M059J (cell line): ENCODE results near the gene NDUFAF8. TPM values are rescaled to one million over a fixed set of nuclear protein-coding genes. Genes with fewer than 3 reads are reported as not detected.

Experiments
- total RNA-seq: library from RNA; depleted of rRNA; stranded (reverse); fragments of >200 nt; shearing (Covaris generic); gene quantifications from 2 replicates; pipeline ENCODE4 v1.2.3, GENCODE V29; 2014; rRNA removed

Gene NDUFAF8
- total RNA-seq, 1 experiment from 2014 or later: 20.1 TPM

Other genes with a start within 250 kb of the NDUFAF8 start
- gene CHMP6, start 247.5 kb upstream of the NDUFAF8 start, total RNA-seq: 8.0 and 19.7 TPM in 2 replicates
- gene BAIAP2, start 204.2 kb upstream of the NDUFAF8 start, total RNA-seq: 11.1 and 21.8 TPM in 2 replicates
- gene PVALEF, start 73.8 kb upstream of the NDUFAF8 start, total RNA-seq: not detected in 2 replicates
- gene AATK, start 73.1 kb upstream of the NDUFAF8 start, total RNA-seq: 0.10 TPM in 1 of 2 replicates, not detected in the other
- 7.8 and 18.2 TPM in 2 replicates for gene CEP131, start 16.4 kb upstream of the NDUFAF8 start, total RNA-seq
- 11.1 and 12.9 TPM in 2 replicates for gene TEPSIN, start 263 bp upstream of the NDUFAF8 start, total RNA-seq
- gene SLC38A10, start 56.0 kb downstream of the NDUFAF8 start, total RNA-seq: 77.9 and 119 TPM in 2 replicates
- 1.0 and 4.3 TPM in 2 replicates for gene BAHCC1, start 156.1 kb downstream of the NDUFAF8 start, total RNA-seq